B cell (primary cell): ENCODE results near the gene NMNAT2.

Experiments
- CTCF ChIP-seq: fragments of 200-600 bp; IDR thresholded peaks from one replicate; pipeline ENCODE4 v1.8.0; 2022; ENCODE audit warnings: antibody characterized with exemption, mild to moderate bottlenecking
- EZH2 ChIP-seq: IDR thresholded peaks from 2 replicates; pipeline ENCODE4 v1.6.1; 2012; ENCODE audit warnings: borderline replicate concordance, low read depth, mild to moderate bottlenecking, moderate library complexity, low read length; ENCODE audit not compliant: insufficient read depth, poor library complexity, severe bottlenecking

- no peak for TF ChIP-seq CTCF
- TF ChIP-seq EZH2: no peak
These were observed 10.2 kb downstream of the NMNAT2 start for GRCh38 chr1:183407961-183408360.
